Stimulated activated naive CD8-positive, alpha-beta T cell treated with anti-CD3 and anti-CD28 coated beads, Interleukin-15, Interleukin-2, amounts not matched to agents 100 ng/mL and 50 ng/mL, for 24 hours (primary cell): Measurements from ENCODE around the gene CELA2A.
"Not testable (repeated sequence)": the region's sequence is repeated elsewhere in the genome, so short reads cannot be mapped to it uniquely, and the experiment has no call there.

Experiments
- H3K27ac Mint-ChIP-seq: one replicate; pipeline ENCODE4 v1.8.0; 2021; ENCODE audit warnings: mild to moderate bottlenecking, mixed read lengths
- H3K27me3 Mint-ChIP-seq: one replicate; pipeline ENCODE4 v1.8.0; 2021; ENCODE audit warnings: mixed read lengths
- H3K36me3 Mint-ChIP-seq: one replicate; pipeline ENCODE4 v1.8.0; 2021; ENCODE audit warnings: low read depth, mixed read lengths
- H3K4me1 Mint-ChIP-seq: one replicate; pipeline ENCODE4 v1.8.0; 2021; ENCODE audit warnings: low read depth, mixed read lengths
- H3K4me3 Mint-ChIP-seq: one replicate; pipeline ENCODE4 v1.8.0; 2021; ENCODE audit warnings: mild to moderate bottlenecking, mixed read lengths
- H3K9me3 Mint-ChIP-seq: one replicate; pipeline ENCODE4 v1.8.0; 2021; ENCODE audit warnings: mixed read lengths

The CELA2A gene

DNA sequence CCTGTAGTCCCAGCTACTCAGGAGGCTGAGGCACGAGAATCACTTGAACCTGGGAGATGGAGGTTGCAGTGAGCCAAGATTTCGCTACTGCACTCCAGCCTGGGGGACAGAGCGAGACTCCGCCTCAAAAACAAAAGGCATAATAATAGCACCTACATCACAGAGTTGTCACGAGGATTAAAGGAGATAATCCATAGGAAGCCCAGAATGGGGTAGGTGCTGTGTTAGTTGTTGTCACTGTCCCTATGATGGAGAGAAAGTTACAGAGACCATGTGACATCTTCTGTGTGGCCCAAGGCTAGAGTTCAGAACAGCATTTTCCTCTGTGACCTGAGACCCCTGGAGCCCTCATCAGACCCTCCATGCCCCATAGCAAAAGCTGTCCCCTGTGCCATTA, 7.4 kb downstream of the CELA2A start:
- not testable (repeated sequence) for H3K4me1 Mint-ChIP-seq, H3K36me3 Mint-ChIP-seq, H3K4me3 Mint-ChIP-seq, H3K27me3 Mint-ChIP-seq, H3K27ac Mint-ChIP-seq, H3K9me3 Mint-ChIP-seq

DNA sequence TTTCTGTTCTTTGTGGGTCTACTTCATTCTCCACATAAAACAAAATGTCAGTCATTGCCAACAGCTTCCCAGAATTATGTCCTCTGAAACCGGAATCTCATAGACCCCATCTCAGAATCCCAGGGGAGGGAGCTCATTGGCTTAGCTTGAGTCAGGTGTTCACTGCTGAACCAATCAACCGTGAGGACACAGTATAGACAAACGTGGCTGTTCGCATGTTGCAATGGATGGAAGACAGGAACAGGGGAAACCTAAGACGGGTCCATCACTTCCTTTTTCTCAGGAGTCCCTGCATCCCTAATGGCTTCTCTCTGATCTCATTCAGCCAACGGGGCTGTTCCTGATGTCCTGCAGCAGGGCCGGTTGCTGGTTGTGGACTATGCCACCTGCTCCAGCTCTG, 9.1 kb downstream of the CELA2A start:
- H3K4me1 Mint-ChIP-seq: peaks cover 4% of the 10 kb centered on the region
- no peaks in the 10 kb centered on the region for H3K9me3 Mint-ChIP-seq
- peaks cover 4% of the 10 kb centered on the region for H3K27me3 Mint-ChIP-seq
- no peaks in the 10 kb centered on the region for H3K36me3 Mint-ChIP-seq
- no peak overlapping the region for H3K27ac Mint-ChIP-seq
- H3K4me3 Mint-ChIP-seq: no peak overlapping the region

DNA sequence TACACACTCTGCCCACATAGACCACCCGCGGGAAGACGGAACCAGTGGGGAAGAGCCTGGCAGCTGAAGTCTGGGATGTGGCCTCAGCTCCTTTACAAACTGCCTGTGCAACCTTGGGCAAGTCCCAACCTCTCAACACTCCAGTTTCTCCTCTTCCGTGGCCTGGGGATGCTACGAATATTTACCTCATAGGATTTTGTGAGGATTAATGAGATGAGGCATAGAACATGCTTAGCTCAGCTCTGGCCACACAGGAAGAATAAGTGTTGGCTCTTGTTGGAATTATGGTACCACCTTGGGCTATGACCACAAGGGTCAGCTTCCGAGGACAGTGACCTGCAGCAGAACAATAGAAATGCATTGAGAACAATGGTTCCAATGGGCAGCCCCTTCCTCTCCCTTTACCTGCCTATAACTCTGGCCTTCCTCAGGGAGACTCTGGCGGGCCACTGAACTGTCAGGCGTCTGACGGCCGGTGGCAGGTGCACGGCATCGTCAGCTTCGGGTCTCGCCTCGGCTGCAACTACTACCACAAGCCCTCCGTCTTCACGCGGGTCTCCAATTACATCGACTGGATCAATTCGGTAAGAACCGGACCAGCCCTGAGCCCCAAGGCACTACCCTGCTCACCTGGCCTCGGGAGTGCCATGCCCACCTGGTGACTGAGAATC, 10.6 kb downstream of the CELA2A start:
- H3K27me3 Mint-ChIP-seq, H3K36me3 Mint-ChIP-seq, H3K4me3 Mint-ChIP-seq, H3K27ac Mint-ChIP-seq, H3K9me3 Mint-ChIP-seq, H3K4me1 Mint-ChIP-seq: not testable (repeated sequence)

- H3K4me3 Mint-ChIP-seq: no peak overlapping the region
- peaks cover 4% of the 10 kb centered on the region for H3K27me3 Mint-ChIP-seq
- H3K9me3 Mint-ChIP-seq: no peaks in the 10 kb centered on the region
- no peak overlapping the region for H3K27ac Mint-ChIP-seq
- H3K36me3 Mint-ChIP-seq: no peaks in the 10 kb centered on the region
- peaks cover 4% of the 10 kb centered on the region for H3K4me1 Mint-ChIP-seq
These were observed 11.6 kb downstream of the CELA2A start for GRCh38 chr1:15468145-15468544.

- Mint-ChIP-seq H3K4me1 (peaks cover 3% of the 10 kb centered on the region), H3K4me3 (no peak overlapping the region), H3K36me3 (no peaks in the 10 kb centered on the region), H3K27ac (no peak overlapping the region), H3K9me3 (no peaks in the 10 kb centered on the region), H3K27me3 (peaks cover 4% of the 10 kb centered on the region)
These were observed 12.8 kb downstream of the CELA2A start for GRCh38 chr1:15469361-15469760.

- not testable (repeated sequence) for H3K36me3 Mint-ChIP-seq, H3K9me3 Mint-ChIP-seq, H3K4me1 Mint-ChIP-seq, H3K4me3 Mint-ChIP-seq, H3K27ac Mint-ChIP-seq, H3K27me3 Mint-ChIP-seq
These were observed 13.4 kb downstream of the CELA2A start for GRCh38 chr1:15469821-15470448.

GRCh38 chr1:15471067-15471466, 14.5 kb downstream of the CELA2A start:
- not testable (repeated sequence) for H3K27me3 Mint-ChIP-seq, H3K4me3 Mint-ChIP-seq, H3K36me3 Mint-ChIP-seq, H3K27ac Mint-ChIP-seq, H3K9me3 Mint-ChIP-seq, H3K4me1 Mint-ChIP-seq

- not testable (repeated sequence) for H3K9me3 Mint-ChIP-seq, H3K27ac Mint-ChIP-seq, H3K4me3 Mint-ChIP-seq, H3K36me3 Mint-ChIP-seq, H3K4me1 Mint-ChIP-seq, H3K27me3 Mint-ChIP-seq
These were observed 15.2 kb downstream of the CELA2A start for GRCh38 chr1:15471723-15472122.

- no peaks in the 10 kb centered on the region for H3K27me3 Mint-ChIP-seq
- no peaks in the 10 kb centered on the region for H3K36me3 Mint-ChIP-seq
- H3K4me1 Mint-ChIP-seq: no peaks in the 10 kb centered on the region
- no peak overlapping the region for H3K27ac Mint-ChIP-seq
- H3K9me3 Mint-ChIP-seq: no peaks in the 10 kb centered on the region
- no peak overlapping the region for H3K4me3 Mint-ChIP-seq
These were observed 16.1 kb downstream of the CELA2A start for GRCh38 chr1:15472587-15472986.

GRCh38 chr1:15475752-15476314, 19.3 kb downstream of the CELA2A start, which contains the start of gene CELA2B:
Gene CELA2B, plus strand, starts transcription at chr1:15476104. Its CDS starts 22 bp downstream, at chr1:15476126.
- no peak within 1 kb of the TSS for H3K27ac Mint-ChIP-seq
- H3K36me3 Mint-ChIP-seq: no peaks in the 10 kb centered on the region
- H3K27me3 Mint-ChIP-seq: no peaks in the 10 kb centered on the region
- no peaks in the 10 kb centered on the region for H3K4me1 Mint-ChIP-seq
- no peak within 1 kb of the TSS for H3K4me3 Mint-ChIP-seq
- H3K9me3 Mint-ChIP-seq: no peaks in the 10 kb centered on the region

- Mint-ChIP-seq H3K27me3 (no peaks in the 10 kb centered on the region), H3K27ac (no peak overlapping the region), H3K4me3 (no peak overlapping the region), H3K4me1 (no peaks in the 10 kb centered on the region), H3K9me3 (no peaks in the 10 kb centered on the region), H3K36me3 (no peaks in the 10 kb centered on the region)
These were observed 20.4 kb downstream of the CELA2A start for GRCh38 chr1:15476927-15477326.

DNA sequence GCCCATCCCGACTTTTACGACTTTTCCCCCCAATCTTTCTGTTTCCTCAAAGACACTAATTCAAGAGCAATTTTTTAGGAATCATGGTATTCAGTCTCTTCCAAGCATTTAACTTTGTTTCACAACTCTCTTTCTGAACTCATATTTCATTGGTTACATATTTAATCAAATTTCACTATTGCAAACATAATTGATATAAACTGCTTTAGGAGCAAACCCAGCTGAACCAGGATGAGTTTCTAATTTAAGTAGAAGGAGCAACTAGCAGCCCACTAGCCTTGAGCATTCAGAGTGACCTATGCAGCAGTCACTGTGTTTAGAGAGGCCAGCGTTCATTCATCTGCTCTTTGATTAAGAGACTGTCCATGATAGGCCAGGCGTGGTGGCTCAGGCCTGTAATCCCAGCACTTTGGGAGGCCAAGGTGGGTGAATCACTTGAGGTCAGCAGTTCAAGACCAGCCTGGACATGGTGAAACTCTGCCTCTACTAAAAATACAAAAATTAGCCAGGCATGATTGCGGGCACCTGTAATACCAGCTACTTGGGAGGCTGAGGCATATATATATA, 21.2 kb downstream of the CELA2A start:
- Mint-ChIP-seq H3K27me3 (no peaks in the 10 kb centered on the region), H3K36me3 (no peaks in the 10 kb centered on the region), H3K27ac (no peak overlapping the region), H3K4me1 (no peaks in the 10 kb centered on the region), H3K4me3 (no peak overlapping the region), H3K9me3 (no peaks in the 10 kb centered on the region)

DNA sequence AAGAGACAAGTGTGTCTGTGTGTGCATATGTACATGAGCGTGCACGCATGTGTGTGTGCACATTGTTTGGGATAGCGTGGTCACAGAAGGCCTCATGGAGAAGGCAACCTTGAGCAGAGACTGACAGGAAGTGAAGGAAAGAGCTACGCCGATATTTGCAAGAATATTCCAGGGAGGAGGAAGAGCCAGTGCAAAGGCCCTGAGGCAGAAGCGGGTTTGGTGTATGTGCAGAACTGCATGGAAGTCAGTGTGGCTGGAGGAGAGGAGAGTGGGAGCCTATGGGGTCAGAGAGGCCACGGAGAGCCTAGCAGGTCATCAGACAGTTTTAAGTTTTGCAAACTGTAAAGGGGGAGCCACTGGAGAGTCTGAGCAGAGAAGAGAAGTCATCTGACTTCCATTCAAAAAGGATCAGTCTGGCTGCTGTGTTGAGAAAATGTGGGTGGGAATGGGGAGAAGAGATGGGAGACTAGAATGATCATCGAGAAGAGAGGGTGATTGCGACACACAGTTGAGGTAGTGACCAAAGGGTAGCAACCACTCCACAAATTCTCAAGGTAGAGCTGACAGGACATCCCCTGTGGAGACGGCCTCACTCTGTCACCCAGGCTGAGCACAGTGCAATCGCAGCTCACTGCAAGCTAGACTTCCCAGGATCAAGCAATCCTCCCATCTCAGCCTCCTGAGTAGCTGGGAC, 23.3 kb downstream of the CELA2A start:
- Mint-ChIP-seq H3K4me1 (no peaks in the 10 kb centered on the region), H3K4me3 (no peak overlapping the region), H3K27me3 (no peaks in the 10 kb centered on the region), H3K27ac (no peak overlapping the region), H3K9me3 (no peaks in the 10 kb centered on the region), H3K36me3 (no peaks in the 10 kb centered on the region)

- not testable (repeated sequence) for H3K36me3 Mint-ChIP-seq, H3K4me1 Mint-ChIP-seq, H3K27ac Mint-ChIP-seq, H3K27me3 Mint-ChIP-seq, H3K4me3 Mint-ChIP-seq, H3K9me3 Mint-ChIP-seq
These were observed 25.9 kb downstream of the CELA2A start for GRCh38 chr1:15482455-15482854.

- not testable (repeated sequence) for H3K27me3 Mint-ChIP-seq, H3K4me3 Mint-ChIP-seq, H3K9me3 Mint-ChIP-seq, H3K36me3 Mint-ChIP-seq, H3K4me1 Mint-ChIP-seq, H3K27ac Mint-ChIP-seq
These were observed 26.5 kb downstream of the CELA2A start for GRCh38 chr1:15482983-15483543.
